Caki2 (cell line): ENCODE data around the gene AMER1. TPM values are rescaled to one million over a fixed set of nuclear protein-coding genes. Genes with fewer than 3 reads are reported as not detected.

Experiments used
- DNase-seq: peaks from one replicate; pipeline ENCODE4 v3.0.0-alpha.2; 2015; ENCODE audit warnings: low read depth
- in situ Hi-C: cut with HindIII; loops from 2 replicates; pipeline ENCODE4 v1.10.0; 2016; ENCODE audit warnings: low sequenced_read_pairs, low pct_unique_long_range_greater_than_20kb, mixed read lengths
- total RNA-seq: library from RNA; depleted of rRNA; stranded (reverse); fragments of >200 nt; shearing (Covaris generic); gene quantifications from 2 replicates; pipeline ENCODE4 v1.2.3, GENCODE V29; 2014; ENCODE audit warnings: low replicate concordance; rRNA removed

Gene AMER1
- total RNA-seq, 1 experiment from 2014 or later = 0.84 TPM

DNA sequence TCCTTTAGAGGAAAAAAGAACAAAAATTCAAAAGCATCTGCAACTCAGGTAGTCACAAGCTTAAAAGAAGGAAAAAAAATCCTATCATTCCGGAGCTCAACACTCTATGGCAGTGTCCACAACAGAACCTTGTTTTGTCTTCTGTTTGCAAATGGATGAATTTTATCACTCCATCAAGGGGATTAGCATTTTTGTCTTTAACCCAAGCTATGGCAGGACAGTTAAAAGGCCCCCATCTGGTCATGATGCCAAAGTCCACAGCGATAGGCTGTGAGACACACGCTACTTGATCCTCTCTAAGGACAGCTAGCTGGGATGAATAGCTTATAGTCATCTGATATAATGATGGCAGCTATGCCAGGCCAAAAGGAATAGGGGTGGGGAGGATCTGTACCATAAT, 16.6 kb downstream of the AMER1 start:
- no peak for DNase-seq
- in situ Hi-C loops = no loop called here

DNA sequence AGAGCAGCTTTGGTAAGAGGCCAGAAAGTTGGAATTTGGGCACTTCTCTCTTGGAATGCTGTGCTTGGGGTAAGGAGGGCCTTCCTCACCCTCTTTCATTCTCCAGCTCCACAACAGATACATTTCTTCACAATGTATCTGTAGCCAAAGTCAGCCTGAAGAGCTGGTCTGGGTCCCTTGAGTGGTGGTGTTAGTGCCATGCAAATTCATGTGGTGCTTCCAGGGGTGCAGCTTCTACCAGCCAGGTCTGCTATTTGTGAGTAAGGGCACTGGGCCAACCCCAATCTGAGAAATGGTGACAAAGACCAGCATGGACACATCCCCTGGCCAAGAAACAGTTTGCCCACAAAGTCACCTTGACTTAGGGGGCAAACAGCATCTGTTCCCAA, 17.8 kb downstream of the AMER1 start:
- in situ Hi-C loops = no loop called here
- DNase-seq = no peak

DNA sequence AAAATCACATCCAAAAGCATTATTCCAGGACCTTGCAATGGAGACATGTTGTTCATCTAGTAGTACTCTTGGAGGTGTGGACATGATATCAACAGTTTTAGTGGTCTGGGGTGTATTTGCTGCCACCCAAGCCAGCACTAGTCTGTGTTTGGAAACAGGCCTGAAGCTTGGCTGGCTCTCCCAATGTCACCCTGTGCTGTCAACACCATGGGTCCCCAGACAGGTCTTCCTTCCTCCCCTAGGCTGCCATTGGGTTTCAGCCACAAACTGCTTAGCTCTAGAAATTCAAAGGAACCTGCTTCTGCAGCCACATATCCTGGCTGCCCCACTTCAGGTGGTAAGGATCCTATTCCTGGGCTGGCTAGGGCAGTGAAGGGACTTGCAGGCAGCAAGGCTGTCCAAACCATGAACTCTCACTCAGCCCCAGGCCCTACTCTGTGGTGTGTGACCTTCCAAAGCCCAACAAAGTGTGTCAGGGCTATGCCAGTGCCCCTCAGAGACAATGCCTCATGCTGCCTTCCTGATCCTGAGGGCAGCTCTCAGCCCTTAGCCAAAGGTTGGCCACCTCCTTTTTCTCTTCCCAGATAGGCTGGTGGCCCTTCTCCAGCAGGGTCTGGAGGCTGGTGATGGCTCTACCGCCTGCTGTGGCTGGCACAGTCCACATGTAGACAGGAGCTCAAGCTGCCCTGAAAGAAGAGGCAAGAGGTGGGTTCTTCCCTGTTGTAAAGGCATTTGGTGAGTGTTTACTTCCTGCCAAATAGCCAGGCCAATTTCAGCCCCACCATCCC, 18.3 kb downstream of the AMER1 start:
- no peak for DNase-seq
- in situ Hi-C loops = no loop called here

DNA sequence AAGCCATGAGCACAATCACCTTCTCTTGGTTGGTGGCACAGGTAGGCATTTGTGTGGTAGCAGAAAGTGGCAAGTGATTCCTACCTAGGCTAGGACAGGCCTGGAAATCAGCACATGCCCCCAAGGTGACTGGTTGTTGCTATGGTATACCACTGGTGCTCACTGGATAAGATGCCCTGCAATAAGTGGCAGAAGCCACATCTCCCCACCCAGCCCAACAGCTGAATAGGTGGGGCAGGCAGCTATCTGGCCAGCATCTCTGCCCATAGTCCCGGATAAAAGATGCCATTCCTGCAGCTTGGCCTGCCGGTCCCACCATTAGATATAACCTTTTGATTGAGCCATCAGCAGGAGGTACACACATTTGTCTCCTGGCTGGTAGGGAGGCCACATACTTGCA, 21.1 kb downstream of the AMER1 start:
- in situ Hi-C loops = no loop called here
- no peak for DNase-seq

DNA sequence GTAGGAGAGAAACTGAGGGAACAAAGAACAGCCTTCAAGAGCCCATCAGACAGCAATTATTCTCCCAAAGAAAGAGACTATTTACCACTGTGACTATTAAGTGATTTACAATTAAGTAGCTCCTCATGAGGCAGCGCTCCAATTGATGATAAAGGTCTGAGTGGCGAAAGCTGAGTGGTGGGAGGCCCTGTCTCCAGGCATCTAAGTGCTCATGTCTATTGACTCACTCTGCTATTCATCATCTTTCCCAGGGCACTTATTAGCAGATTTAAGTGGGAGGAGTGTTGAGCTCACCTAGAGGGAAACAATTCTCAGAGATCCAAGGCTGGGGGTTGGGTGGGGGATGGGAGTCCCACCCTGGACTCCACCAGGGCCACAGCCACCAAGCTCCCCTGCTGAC, 23.3 kb downstream of the AMER1 start:
- DNase-seq = no peak
- in situ Hi-C loops = no loop called here

DNA sequence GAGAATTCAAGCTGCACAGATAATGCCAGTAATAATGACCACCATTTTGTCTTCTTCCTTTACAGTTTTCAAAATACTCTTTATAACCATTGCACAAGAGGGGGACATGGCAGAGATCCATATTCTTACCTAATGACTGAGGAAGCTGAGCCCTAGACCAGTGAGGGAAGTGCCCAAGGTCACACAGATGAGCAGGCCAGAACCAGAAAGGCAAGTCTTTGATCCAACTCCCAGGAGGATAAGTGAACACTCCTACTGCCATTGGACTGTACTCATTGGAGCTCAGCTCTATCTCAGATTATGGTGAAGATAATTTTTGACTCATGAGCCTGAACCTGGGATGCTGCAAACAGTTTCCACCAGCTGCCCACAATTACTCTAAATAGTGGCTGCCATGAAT, 28.6 kb downstream of the AMER1 start:
- in situ Hi-C loops = no loop called here
- no peak for DNase-seq

DNA sequence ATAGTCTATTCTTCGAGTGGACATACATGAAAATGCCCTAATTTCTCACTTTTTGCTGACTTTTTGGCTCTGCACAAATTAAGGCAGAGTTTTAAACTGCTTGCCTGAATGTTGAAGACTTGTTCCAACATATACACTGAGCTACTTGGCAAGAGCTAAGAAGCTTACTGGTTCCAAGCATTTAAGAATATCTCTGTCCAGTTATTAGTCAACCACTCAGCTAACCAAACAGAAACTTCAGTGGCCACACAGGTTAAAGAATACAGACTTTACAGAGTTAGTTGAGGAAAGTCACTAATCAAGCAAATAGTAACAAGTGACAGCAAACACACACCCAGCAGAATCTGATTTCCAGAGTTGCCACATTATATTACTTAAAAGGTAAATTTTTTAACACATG, 35.5 kb downstream of the AMER1 start:
- no peak for DNase-seq
- in situ Hi-C loops = no loop called here

DNA sequence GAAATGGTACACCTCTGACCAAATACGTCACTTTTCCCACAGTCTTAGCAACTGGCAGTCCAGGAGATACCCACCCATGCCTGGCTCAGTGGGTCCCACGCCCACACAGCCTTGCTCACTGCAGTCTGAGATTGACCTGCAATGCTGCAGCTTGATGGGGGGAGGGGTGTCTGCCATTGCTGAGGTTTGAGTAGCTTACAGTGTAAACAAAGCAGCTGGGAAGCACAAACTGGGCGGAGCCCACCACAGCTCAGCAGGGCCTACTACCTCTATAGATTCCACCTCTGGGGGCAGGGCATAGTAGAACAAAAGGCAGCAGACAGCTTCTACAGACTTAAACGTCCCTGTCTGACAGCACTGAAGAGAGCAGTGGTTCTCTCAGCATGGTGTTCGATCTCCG, 52.7 kb downstream of the AMER1 start:
- in situ Hi-C loops = no loop called here
- DNase-seq = no peak

DNA sequence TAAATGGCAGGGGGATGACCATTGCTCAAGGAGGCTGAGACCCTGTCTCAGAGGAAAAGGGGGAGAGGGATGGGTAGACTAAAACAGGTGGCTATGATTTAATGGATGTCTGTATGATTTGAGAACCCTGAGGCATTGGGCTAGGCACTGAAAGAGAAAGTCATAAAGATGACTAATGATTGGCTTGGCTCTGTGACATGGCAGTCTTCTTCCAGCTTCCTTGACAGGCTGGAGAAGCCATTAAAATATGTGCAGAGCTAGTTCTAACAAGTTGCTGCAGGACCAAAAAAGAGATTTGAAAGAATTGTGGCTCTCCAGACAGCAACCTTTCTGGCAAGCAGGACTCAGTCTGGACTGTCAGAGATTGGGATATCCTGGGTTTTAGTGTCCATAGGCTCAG, 53.6 kb downstream of the AMER1 start:
- in situ Hi-C loops = no loop called here
- DNase-seq = no peak

DNA sequence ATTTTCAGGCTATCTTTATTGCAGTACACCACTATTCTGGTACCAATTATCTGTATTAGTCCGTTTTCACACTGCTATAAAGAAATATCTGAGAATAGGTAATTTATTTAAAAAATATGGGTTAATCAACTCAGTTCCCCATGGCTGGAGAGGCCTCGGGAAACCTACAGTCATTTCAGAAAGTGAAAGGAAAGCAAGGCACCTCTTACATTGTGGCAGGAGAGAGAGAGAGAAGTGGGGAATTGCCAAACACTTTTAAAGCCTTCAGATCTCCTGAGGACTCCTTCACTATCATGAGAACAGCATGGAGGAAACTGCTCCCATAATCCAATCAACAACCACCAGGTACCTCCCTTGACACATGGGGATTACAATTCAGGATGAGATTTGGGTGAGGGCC, 54.7 kb downstream of the AMER1 start:
- no peak for DNase-seq

More for the DNA sequence above, 54.7 kb downstream of the AMER1 start:
- in situ Hi-C loops = no loop called here

Other genes starting within 250 kb of the AMER1 start
- gene ASB12, start 24.9 kb upstream of the AMER1 start, total RNA-seq = 0.17 TPM in 1 of 2 replicates, not detected in the other
- gene MTMR8, start 189.7 kb upstream of the AMER1 start, total RNA-seq = 0.20 and 2.2 TPM in 2 replicates